HepG2 (cell line): ENCODE measurements around the gene DDX20.

Experiments
- CREM ChIP-seq, 2 experiments: sonication (generic) in 1 of 2; formaldehyde crosslinking in 1 of 2; IDR thresholded peaks; 2 replicates each; pipeline versions ENCODE4 v1.4.0 to v1.6.1; 2016 to 2020; ENCODE audit warnings: antibody characterized with exemption in 1 of 2, mild to moderate bottlenecking in 1 of 2, missing genetic modification reagents in 1 of 2
- ESRRA ChIP-seq: sonication (generic); formaldehyde crosslinking; IDR thresholded peaks from 2 replicates; pipeline ENCODE4 v1.5.1; 2020; ENCODE audit warnings: mild to moderate bottlenecking, low read depth, missing genetic modification reagents
- KLF12 ChIP-seq: sonication (generic); formaldehyde crosslinking; IDR thresholded peaks from 2 replicates; pipeline ENCODE4 v1.4.0; 2020; ENCODE audit warnings: missing genetic modification reagents, borderline replicate concordance
- KLF15 ChIP-seq: sonication (generic); formaldehyde crosslinking; IDR thresholded peaks from 2 replicates; pipeline ENCODE4 v1.8.1; 2023; ENCODE audit warnings: borderline replicate concordance, mild to moderate bottlenecking, inconsistent platforms, missing genetic modification reagents, mixed read lengths
- YY1 ChIP-seq: IDR thresholded peaks from 2 replicates; pipeline ENCODE4 v1.6.1; 2011; ENCODE audit warnings: low read length, low read depth, moderate library complexity, mild to moderate bottlenecking; ENCODE audit not compliant: insufficient read depth, insufficient replicate concordance
- ZEB1 ChIP-seq: IDR thresholded peaks from 2 replicates; pipeline ENCODE4 v1.6.1; 2012; ENCODE audit warnings: mild to moderate bottlenecking, low read depth, inconsistent platforms; ENCODE audit not compliant: insufficient replicate concordance
- TF ChIP-seq, protein P1 (sequence below): sonication (generic); formaldehyde crosslinking; IDR thresholded peaks from 2 replicates; pipeline ENCODE4 v1.8.1; 2023; ENCODE audit warnings: missing genetic modification reagents, inconsistent platforms, borderline replicate concordance
- TF ChIP-seq, protein P2 (sequence below): sonication (generic); formaldehyde crosslinking; IDR thresholded peaks from 2 replicates; pipeline ENCODE4 v1.5.0; 2020; ENCODE audit warnings: mild to moderate bottlenecking, missing genetic modification reagents, moderate library complexity

DNA sequence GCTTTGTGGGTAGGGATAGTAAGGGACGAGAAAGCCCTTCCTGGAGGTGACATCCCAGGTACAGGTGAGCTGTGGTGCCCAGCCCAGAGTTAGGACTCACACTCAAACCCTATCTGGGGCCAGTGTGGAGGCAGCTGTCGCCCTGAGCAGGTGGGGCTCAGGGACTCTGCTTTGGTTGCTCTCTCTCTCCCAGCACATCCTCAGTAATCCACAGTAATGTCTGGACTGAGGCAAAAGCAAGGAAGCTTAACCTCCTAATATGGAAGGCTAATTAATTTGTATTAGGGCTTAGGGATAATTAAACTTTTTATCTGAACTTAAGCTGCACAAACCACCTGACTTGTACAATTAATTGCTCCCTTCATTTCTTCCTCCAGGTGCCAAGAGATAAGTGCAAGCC is 38.2 kb downstream of the DDX20 start:
- no peak for TF ChIP-seq CREM (IDR thresholded peaks at IDR 0.05)
- TF ChIP-seq CREM (CRISPR knock-in tag; IDR thresholded peaks at IDR 0.05): no peak
- TF ChIP-seq, protein P1, sequence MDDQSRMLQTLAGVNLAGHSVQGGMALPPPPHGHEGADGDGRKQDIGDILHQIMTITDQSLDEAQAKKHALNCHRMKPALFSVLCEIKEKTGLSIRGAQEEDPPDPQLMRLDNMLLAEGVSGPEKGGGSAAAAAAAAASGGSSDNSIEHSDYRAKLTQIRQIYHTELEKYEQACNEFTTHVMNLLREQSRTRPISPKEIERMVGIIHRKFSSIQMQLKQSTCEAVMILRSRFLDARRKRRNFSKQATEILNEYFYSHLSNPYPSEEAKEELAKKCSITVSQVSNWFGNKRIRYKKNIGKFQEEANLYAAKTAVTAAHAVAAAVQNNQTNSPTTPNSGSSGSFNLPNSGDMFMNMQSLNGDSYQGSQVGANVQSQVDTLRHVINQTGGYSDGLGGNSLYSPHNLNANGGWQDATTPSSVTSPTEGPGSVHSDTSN (CRISPR knock-in tag): no peak
- TF ChIP-seq YY1: no peak
- no peak for TF ChIP-seq KLF12 (CRISPR knock-in tag)
- TF ChIP-seq ZEB1: no peak
- TF ChIP-seq, protein P2, sequence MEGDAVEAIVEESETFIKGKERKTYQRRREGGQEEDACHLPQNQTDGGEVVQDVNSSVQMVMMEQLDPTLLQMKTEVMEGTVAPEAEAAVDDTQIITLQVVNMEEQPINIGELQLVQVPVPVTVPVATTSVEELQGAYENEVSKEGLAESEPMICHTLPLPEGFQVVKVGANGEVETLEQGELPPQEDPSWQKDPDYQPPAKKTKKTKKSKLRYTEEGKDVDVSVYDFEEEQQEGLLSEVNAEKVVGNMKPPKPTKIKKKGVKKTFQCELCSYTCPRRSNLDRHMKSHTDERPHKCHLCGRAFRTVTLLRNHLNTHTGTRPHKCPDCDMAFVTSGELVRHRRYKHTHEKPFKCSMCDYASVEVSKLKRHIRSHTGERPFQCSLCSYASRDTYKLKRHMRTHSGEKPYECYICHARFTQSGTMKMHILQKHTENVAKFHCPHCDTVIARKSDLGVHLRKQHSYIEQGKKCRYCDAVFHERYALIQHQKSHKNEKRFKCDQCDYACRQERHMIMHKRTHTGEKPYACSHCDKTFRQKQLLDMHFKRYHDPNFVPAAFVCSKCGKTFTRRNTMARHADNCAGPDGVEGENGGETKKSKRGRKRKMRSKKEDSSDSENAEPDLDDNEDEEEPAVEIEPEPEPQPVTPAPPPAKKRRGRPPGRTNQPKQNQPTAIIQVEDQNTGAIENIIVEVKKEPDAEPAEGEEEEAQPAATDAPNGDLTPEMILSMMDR: no peak
- TF ChIP-seq ESRRA (CRISPR knock-in tag): no peak
- TF ChIP-seq KLF15 (CRISPR knock-in tag): no peak
